GM21717 (cell line): ENCODE data around the gene DNAH11.

Experiments
- ATAC-seq: cut with Tn5 transposase; IDR thresholded peaks from one replicate; pipeline ENCODE4 v1.9.1; 2021; ENCODE audit warnings: mild to moderate bottlenecking, moderate library complexity; ENCODE audit not compliant: unreplicated experiment

DNAH11 gene

GRCh38 chr7:21947946-21948345 is 405.1 kb downstream of the DNAH11 start:
- ATAC-seq, result no peak

- ATAC-seq, result no peak
Measured at GRCh38 chr7:21948364-21948763, 405.5 kb downstream of the DNAH11 start.

GRCh38 chr7:21948887-21949540 is 406.2 kb downstream of the DNAH11 start:
- no peak for ATAC-seq
